Tibial nerve (tissue), 4 donors: Measurements from ENCODE around the gene MN1. TPM values are rescaled to one million over a fixed set of nuclear protein-coding genes. Genes with fewer than 3 reads are reported as not detected.

Source experiments
- DNase-seq, 2 donors: peaks; one replicate each; pipeline ENCODE4 v3.0.0-alpha.2; 2019; ENCODE audit warnings: low spot score in 2 of 2
- H3K27ac ChIP-seq, 4 donors: fragments of 200-600 bp; sonication (generic) in 3 of 4; one replicate each; pipeline ENCODE4 v1.5.1; 2017 to 2019; ENCODE audit warnings: mild to moderate bottlenecking in 1 of 4
- H3K27me3 ChIP-seq, 2 donors: fragments of 200-600 bp; sonication (generic) in 1 of 2; one replicate each; pipeline versions ENCODE4 v1.5.1 to v1.6.0; 2017 to 2019
- H3K36me3 ChIP-seq, 3 donors: fragments of 200-600 bp; sonication (generic); one replicate each; pipeline ENCODE4 v1.5.1; 2018 to 2019
- H3K4me1 ChIP-seq, 4 donors: fragments of 200-600 bp; sonication (generic) in 3 of 4; one replicate each; pipeline ENCODE4 v1.5.1; 2017 to 2019
- H3K4me3 ChIP-seq, 4 donors: fragments of 200-600 bp; sonication (generic) in 3 of 4; one replicate each; pipeline ENCODE4 v1.5.1; 2017 to 2019; ENCODE audit warnings: mild to moderate bottlenecking in 1 of 4, moderate library complexity in 1 of 4
- H3K9me3 ChIP-seq, 4 donors: fragments of 200-600 bp; sonication (generic) in 3 of 4; one replicate each; pipeline ENCODE4 v1.5.1; 2017 to 2019
- EP300 ChIP-seq, 2 donors: sonication (generic); formaldehyde crosslinking; IDR thresholded peaks; one replicate each; pipeline ENCODE4 v1.6.1; 2017; ENCODE audit warnings: antibody characterized with exemption in 2 of 2, mild to moderate bottlenecking in 1 of 2
- POLR2A ChIP-seq, 2 donors: fragments of 450-650 bp; IDR thresholded peaks; one replicate each; pipeline ENCODE4 v1.6.1; 2017; ENCODE audit warnings: antibody characterized with exemption in 2 of 2, mild to moderate bottlenecking in 2 of 2, moderate library complexity in 2 of 2
- WGBS, 2 donors: methylation state at CpG; one replicate each; pipeline ENCODE4 v1.1.5; 2018; 5-methylcytosine and 5-hydroxymethylcytosine counted together
- total RNA-seq, 4 donors: library from RNA; depleted of rRNA; stranded (reverse); fragments of >200 nt; gene quantifications; one replicate each; pipeline ENCODE4 v1.1.0, GENCODE V29; 2016
- TF ChIP-seq, protein P1 (sequence below), 5 experiments: fragments of 200-600 bp in 3 of 5; fragments of 450-650 bp in 2 of 5; sonication (generic) in 3 of 5; IDR thresholded peaks; one replicate each; pipeline ENCODE4 v1.5.1; 2016 to 2019; ENCODE audit warnings: antibody characterized with exemption in 5 of 5, mild to moderate bottlenecking in 3 of 5, moderate library complexity in 2 of 5

Gene MN1
- total RNA-seq, 4 donors from 2014 or later: 3.9 to 8.2 (median 6.0) TPM

DNA sequence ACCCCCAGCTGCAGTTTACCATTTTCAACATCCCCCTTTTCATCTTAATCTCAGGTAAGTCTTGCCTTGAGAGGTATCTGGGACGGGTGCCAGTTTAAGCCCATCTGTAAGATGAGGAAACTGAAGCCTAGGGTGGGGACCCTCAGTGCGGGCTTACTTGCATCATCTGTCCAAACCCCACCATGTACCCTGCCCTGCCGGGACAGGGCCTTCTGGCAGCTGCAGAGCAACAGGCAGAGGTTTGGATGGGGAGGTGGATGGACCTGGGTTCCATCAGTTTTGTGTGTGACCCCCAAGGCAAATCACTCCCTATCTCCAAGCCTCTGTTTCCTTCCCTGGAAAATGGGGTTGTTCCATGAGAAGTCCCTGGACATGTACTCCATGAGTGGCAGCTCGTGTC lies 67.5 kb downstream of the MN1 start:
- Histone ChIP-seq H3K36me3 (no peaks in the 10 kb centered on the region), H3K4me3 (no peak overlapping the region), H3K27me3 (no peaks in the 10 kb centered on the region), H3K4me1 (no peaks in the 10 kb centered on the region), H3K9me3 (peaks cover 0 to 8% (median 0%) of the 10 kb centered on the region in 4 donors), H3K27ac (no peak overlapping the region)
- no peak for DNase-seq
- TF ChIP-seq EP300 (IDR thresholded peaks at IDR 0.05): no peak
- no peak for TF ChIP-seq POLR2A (IDR thresholded peaks at IDR 0.05)
- TF ChIP-seq, protein P1, sequence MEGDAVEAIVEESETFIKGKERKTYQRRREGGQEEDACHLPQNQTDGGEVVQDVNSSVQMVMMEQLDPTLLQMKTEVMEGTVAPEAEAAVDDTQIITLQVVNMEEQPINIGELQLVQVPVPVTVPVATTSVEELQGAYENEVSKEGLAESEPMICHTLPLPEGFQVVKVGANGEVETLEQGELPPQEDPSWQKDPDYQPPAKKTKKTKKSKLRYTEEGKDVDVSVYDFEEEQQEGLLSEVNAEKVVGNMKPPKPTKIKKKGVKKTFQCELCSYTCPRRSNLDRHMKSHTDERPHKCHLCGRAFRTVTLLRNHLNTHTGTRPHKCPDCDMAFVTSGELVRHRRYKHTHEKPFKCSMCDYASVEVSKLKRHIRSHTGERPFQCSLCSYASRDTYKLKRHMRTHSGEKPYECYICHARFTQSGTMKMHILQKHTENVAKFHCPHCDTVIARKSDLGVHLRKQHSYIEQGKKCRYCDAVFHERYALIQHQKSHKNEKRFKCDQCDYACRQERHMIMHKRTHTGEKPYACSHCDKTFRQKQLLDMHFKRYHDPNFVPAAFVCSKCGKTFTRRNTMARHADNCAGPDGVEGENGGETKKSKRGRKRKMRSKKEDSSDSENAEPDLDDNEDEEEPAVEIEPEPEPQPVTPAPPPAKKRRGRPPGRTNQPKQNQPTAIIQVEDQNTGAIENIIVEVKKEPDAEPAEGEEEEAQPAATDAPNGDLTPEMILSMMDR (IDR thresholded peaks at IDR 0.05): no peak
- 85 to 91% methylated on average over 4 of the region's 4 CpGs for WGBS, 2 donors

DNA sequence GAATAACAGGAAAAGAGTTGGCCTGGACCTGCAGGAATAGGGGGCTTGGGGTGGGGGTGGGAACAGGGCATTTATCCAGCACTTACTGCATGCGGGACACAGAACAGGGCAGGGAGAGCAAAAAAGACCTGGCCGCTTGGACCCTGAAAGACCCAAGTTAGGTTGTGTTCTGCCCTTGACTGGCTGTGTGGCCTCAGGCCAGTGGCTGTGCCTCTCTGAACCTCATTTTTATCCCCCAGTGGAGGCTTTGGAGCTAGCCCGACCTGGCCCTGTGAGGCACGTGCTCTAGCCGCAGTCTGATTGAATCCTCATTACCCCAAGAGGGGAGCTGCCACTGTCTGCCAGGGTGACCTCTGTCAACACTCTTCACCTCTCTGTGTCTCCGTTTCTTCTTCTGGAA lies 68.7 kb downstream of the MN1 start:
- WGBS, 2 donors: 82 to 84% methylated on average over 4 to 6 of the region's 6 CpGs
- TF ChIP-seq, protein P1 (IDR thresholded peaks at IDR 0.05): no peak
- no peak for TF ChIP-seq EP300 (IDR thresholded peaks at IDR 0.05)
- peaks cover 0 to 7% (median 0%) of the 10 kb centered on the region in 4 donors for H3K9me3 ChIP-seq

DNA sequence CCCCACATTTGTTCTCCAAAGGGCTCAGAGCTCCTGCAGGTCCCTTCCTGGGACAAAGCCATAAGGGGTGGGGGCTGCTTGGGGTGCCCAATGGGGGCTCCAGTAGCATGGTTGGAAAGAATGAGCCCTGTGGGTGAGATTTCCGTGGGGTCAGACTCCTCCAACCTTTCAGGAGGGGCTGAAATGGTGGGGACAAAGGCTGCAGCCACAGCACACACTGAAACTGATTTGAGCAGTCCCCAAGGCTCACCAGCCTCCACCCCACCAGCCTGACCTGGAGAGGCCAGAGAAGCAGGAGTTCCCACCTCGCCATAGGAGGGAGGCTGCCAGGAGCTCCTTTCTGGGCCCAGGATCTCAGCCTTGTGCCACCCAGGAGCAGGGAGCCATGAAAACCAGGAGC lies 69.2 kb downstream of the MN1 start:
- TF ChIP-seq, protein P1 (IDR thresholded peaks at IDR 0.05): no peak
- Histone ChIP-seq H3K27ac (no peak overlapping the region), H3K27me3 (no peaks in the 10 kb centered on the region), H3K36me3 (no peaks in the 10 kb centered on the region), H3K9me3 (peaks cover 0 to 3% (median 0%) of the 10 kb centered on the region in 4 donors), H3K4me3 (no peak overlapping the region), H3K4me1 (no peaks in the 10 kb centered on the region)
- DNase-seq: no peak
- WGBS, 2 donors: 63 to 65% methylated on average over 1 to 2 of the region's 2 CpGs

More for the DNA sequence above, 68.7 kb downstream of the MN1 start:
- no peaks in the 10 kb centered on the region for H3K27me3 ChIP-seq
- DNase-seq: no peak
- H3K4me3 ChIP-seq: no peak overlapping the region
- H3K4me1 ChIP-seq: no peaks in the 10 kb centered on the region
- no peak overlapping the region for H3K27ac ChIP-seq
- H3K36me3 ChIP-seq: no peaks in the 10 kb centered on the region

DNA sequence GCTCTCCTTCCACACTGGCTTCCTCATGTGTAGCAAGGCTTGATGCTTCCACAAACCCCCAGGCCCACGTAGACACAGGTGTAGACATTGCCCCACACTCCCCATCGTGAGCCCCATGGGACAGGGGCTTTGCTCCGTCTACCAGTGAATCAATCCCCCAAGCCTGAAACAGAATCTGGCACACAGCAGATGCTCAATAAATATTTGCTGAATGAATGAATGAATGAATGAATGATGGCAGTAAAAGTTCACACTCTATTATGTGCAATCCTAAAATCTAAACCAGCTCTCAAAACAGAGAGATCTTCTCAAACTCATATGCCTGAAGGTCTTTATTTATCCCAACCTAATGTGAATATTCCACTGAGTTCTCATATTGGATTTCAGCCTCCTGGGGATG lies 69.9 kb downstream of the MN1 start:
- Histone ChIP-seq H3K36me3 (no peaks in the 10 kb centered on the region), H3K27ac (no peak overlapping the region), H3K4me1 (peaks cover 0 to 7% (median 5%) of the 10 kb centered on the region in 4 donors), H3K9me3 (no peaks in the 10 kb centered on the region), H3K4me3 (no peak overlapping the region), H3K27me3 (no peaks in the 10 kb centered on the region)
- 79 to 83% methylated on average over 3 of the region's 3 CpGs for WGBS, 2 donors
- TF ChIP-seq POLR2A (IDR thresholded peaks at IDR 0.05) (no peak), EP300 (IDR thresholded peaks at IDR 0.05) (no peak)
- TF ChIP-seq, protein P1 (IDR thresholded peaks at IDR 0.05): no peak
- no peak for DNase-seq

DNA sequence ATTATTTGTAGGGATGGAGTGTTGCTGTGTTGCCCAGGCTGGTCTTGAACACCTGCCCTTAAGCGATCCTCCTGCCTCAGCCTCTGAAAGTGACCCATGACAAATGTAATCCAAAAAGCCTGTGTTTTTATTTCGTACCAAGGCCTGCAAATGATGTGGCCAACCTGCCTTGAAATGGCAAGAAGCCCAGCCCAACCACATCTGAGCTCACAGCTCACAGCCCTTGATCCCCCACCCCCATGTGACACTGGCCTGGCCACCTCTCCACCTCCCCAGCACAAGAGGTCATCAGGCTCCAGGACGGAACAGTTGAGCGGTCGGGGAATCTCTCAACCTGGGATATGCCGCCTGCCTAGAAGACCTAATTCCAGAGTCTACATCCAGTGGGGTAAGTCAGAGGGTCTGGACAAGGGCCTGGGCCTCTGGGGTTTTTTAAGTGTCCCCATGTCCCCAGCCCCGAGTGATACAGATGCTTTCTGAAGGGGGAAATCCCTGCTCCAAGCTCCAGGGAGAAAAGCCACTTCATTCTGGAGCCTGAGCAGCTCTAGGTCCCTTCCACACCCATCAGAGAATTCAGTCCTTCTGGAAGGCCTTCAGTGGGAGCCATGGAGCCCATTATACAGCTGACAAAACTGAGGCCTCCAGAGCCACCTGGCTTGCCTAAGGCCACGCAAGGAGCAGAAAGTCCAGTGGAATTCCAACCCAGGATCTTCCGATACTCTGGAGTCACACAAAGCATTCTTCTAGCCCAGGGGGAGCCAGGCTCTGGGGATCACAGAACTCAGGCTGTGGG lies 70.7 kb downstream of the MN1 start:
- H3K4me1 ChIP-seq: peaks cover 0 to 15% (median 9%) of the 10 kb centered on the region in 4 donors
- DNase-seq: no peak
- H3K9me3 ChIP-seq: no peaks in the 10 kb centered on the region
- no peak overlapping the region for H3K27ac ChIP-seq
- H3K36me3 ChIP-seq: no peaks in the 10 kb centered on the region
- 87 to 88% methylated on average over 8 to 9 of the region's 9 CpGs for WGBS, 2 donors
- H3K27me3 ChIP-seq: no peaks in the 10 kb centered on the region
- H3K4me3 ChIP-seq: no peak overlapping the region
- TF ChIP-seq, protein P1 (IDR thresholded peaks at IDR 0.05): no peak
- TF ChIP-seq POLR2A (IDR thresholded peaks at IDR 0.05) (no peak), EP300 (IDR thresholded peaks at IDR 0.05) (no peak)
